K562 treated with DMSO at 1 percent for 24 hours (cell line): ENCODE data around the gene ROR1. TPM values are rescaled to one million over a fixed set of nuclear protein-coding genes. Genes with fewer than 3 reads are reported as not detected.

Experiments
- total RNA-seq: library from RNA; unstranded; fragments of 300-600 nt; gene quantifications from 2 replicates; pipeline ENCODE4 v1.2.3, GENCODE V29; 2022; ENCODE audit warnings: low read depth; ENCODE audit not compliant: insufficient read depth

Gene ROR1
- not detected in 2 replicates for total RNA-seq

DNA sequence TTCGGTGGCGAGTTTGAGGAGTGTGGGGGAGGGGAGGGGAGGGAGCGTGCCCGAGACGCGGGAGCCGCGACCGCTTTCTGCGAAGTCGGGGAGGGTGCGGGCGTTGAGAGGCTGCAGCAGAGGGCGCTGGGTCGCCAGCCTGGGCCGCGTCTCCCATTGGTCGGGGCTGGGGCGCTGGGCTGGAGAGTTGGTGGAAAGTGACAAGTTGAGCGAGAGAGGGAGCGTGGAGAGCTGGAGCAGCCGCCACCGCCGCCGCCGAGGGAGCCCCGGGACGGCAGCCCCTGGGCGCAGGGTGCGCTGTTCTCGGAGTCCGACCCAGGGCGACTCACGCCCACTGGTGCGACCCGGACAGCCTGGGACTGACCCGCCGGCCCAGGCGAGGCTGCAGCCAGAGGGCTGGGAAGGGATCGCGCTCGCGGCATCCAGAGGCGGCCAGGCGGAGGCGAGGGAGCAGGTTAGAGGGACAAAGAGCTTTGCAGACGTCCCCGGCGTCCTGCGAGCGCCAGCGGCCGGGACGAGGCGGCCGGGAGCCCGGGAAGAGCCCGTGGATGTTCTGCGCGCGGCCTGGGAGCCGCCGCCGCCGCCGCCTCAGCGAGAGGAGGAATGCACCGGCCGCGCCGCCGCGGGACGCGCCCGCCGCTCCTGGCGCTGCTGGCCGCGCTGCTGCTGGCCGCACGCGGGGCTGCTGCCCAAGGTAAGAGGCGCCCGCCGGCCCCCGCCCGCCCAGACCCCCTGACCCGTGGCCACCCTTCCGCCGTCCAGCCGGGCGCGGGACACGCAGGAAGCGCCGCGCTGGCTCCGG lies at the start of gene ROR1:
ROR1 (plus strand) TSS at position 203 of the 802 bp plus-strand sequence.

DNA sequence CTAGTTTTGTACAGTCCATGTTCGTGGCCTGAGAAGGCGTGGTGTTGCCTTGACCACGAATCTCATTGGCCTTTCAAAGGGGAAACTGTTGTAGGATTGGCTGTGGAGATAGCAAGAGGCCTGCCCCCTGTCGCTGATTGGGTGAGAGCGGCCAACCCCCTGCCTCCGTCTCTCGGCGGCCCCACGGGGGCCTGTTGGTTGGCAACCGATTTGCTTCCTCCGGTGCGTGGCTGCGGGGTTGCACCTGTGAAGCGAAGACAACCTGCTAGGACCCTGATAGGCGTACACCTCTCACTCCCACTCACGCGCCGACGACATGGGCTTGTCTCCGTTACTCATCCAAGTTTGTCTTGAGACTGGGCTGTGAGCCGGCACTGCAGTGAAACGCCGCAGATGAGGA lies 429.6 kb downstream of the ROR1 start, which contains the start of gene UBE2U:
UBE2U (plus strand) TSS at position 204 of the 400 bp plus-strand sequence. CDS start 428 bp downstream, outside the sequence.

Other genes starting within 250 kb of the ROR1 start
- not detected in 2 replicates for gene PGM1, start 180.6 kb upstream of the ROR1 start, total RNA-seq